Activated B cell treated with CpG ODN at 0.5 μM for 24 hours (primary cell): ENCODE measurements around the gene PDCD7. TPM values are rescaled to one million over a fixed set of nuclear protein-coding genes. Genes with fewer than 3 reads are reported as not detected.
"Not testable (repeated sequence)": the region's sequence is repeated elsewhere in the genome, so short reads cannot be mapped to it uniquely, and the experiment has no call there.

Source experiments
- ATAC-seq: fragments of 200-7000 bp; cut with Tn5 transposase; one replicate; pipeline ENCODE4 v1.10.0; 2021; ENCODE audit warnings: low read depth, mild to moderate bottlenecking, moderate library complexity
- CTCF ChIA-PET: fragments of 350-600 bp; sonication (Branson Sonifier 250); formaldehyde crosslinking; loops from one replicate; lab custom pipeline; 2021; ENCODE audit warnings: antibody characterized with exemption; lab: Charles Lee
- POLR2A ChIA-PET: fragments of 350-600 bp; sonication (Branson Sonifier 250); formaldehyde crosslinking; loops from one replicate; lab custom pipeline; 2021; ENCODE audit warnings: antibody characterized with exemption; lab: Charles Lee
- DNase-seq: peaks from one replicate; pipeline ENCODE4 v3.0.0; 2022
- H3K27ac Mint-ChIP-seq: one replicate; pipeline ENCODE4 v1.8.0; 2020; ENCODE audit warnings: mixed read lengths
- H3K27me3 Mint-ChIP-seq: one replicate; pipeline ENCODE4 v1.8.0; 2021; ENCODE audit warnings: mixed read lengths
- H3K36me3 Mint-ChIP-seq: one replicate; pipeline ENCODE4 v1.8.0; 2021; ENCODE audit warnings: low read depth, mixed read lengths
- H3K4me1 Mint-ChIP-seq: one replicate; pipeline ENCODE4 v1.8.0; 2021; ENCODE audit warnings: mixed read lengths
- H3K4me3 Mint-ChIP-seq: one replicate; pipeline ENCODE4 v1.8.0; 2020; ENCODE audit warnings: mild to moderate bottlenecking, mixed read lengths
- H3K9me3 Mint-ChIP-seq: one replicate; pipeline ENCODE4 v1.8.0; 2020; ENCODE audit warnings: mixed read lengths
- intact Hi-C: fragments of 100-400 bp; cut with micrococcal nuclease; formaldehyde crosslinking; loops from one replicate; pipeline ENCODE4 v1.15.1; 2024
- total RNA-seq: library from RNA; stranded (reverse); gene quantifications from 2 replicates; pipeline ENCODE4 v1.2.3, GENCODE V29; 2022
- TF ChIP-seq, protein P1 (sequence below): fragments of 200-600 bp; IDR thresholded peaks from one replicate; pipeline ENCODE4 v1.8.0; 2022; ENCODE audit warnings: antibody characterized with exemption, mild to moderate bottlenecking

Gene PDCD7
- total RNA-seq, 1 donor from 2014 or later = 30.7 TPM

GRCh38 chr15:65095747-65096104 is 37.9 kb downstream of the PDCD7 start:
- Mint-ChIP-seq H3K36me3 (peaks cover 38% of the 10 kb centered on the region), H3K4me1 (no peaks in the 10 kb centered on the region)
- CTCF ChIA-PET = no interaction called here

GRCh38 chr15:65095011-65095746 is 38.4 kb downstream of the PDCD7 start:
- Mint-ChIP-seq H3K4me3 (no peak overlapping the region), H3K36me3 (peaks cover 33% of the 10 kb centered on the region), H3K9me3 (no peaks in the 10 kb centered on the region), H3K4me1 (no peaks in the 10 kb centered on the region), H3K27ac (no peak overlapping the region), H3K27me3 (no peaks in the 10 kb centered on the region)
- intact Hi-C loops = no loop called here
- DNase-seq (no peak), ATAC-seq (no peak)
- TF ChIP-seq, protein P1, sequence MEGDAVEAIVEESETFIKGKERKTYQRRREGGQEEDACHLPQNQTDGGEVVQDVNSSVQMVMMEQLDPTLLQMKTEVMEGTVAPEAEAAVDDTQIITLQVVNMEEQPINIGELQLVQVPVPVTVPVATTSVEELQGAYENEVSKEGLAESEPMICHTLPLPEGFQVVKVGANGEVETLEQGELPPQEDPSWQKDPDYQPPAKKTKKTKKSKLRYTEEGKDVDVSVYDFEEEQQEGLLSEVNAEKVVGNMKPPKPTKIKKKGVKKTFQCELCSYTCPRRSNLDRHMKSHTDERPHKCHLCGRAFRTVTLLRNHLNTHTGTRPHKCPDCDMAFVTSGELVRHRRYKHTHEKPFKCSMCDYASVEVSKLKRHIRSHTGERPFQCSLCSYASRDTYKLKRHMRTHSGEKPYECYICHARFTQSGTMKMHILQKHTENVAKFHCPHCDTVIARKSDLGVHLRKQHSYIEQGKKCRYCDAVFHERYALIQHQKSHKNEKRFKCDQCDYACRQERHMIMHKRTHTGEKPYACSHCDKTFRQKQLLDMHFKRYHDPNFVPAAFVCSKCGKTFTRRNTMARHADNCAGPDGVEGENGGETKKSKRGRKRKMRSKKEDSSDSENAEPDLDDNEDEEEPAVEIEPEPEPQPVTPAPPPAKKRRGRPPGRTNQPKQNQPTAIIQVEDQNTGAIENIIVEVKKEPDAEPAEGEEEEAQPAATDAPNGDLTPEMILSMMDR = no peak
- POLR2A ChIA-PET = no interaction called here
- CTCF ChIA-PET = interaction anchor here (0.6 kb wide), 1 partner anchor 146 kb away, joined by 3 read pairs; no protein-coding TSS in a partner anchor

More at GRCh38 chr15:65095747-65096104, 37.9 kb downstream of the PDCD7 start:
- ATAC-seq = no peak
- no peak overlapping the region for H3K4me3 Mint-ChIP-seq
- H3K27ac Mint-ChIP-seq = no peak overlapping the region
- TF ChIP-seq, protein P1 = no peak
- H3K9me3 Mint-ChIP-seq = no peaks in the 10 kb centered on the region
- no peaks in the 10 kb centered on the region for H3K27me3 Mint-ChIP-seq
- intact Hi-C loops = no loop called here
- no peak for DNase-seq
- POLR2A ChIA-PET = no interaction called here

GRCh38 chr15:65094294-65094995 is 39.2 kb downstream of the PDCD7 start:
- ATAC-seq (no peak), DNase-seq (no peak)
- Mint-ChIP-seq H3K4me3 (no peak overlapping the region), H3K9me3 (no peaks in the 10 kb centered on the region), H3K36me3 (peaks cover 27% of the 10 kb centered on the region), H3K27me3 (no peaks in the 10 kb centered on the region), H3K4me1 (no peaks in the 10 kb centered on the region), H3K27ac (no peak overlapping the region)
- POLR2A ChIA-PET = no interaction called here
- CTCF ChIA-PET = no interaction called here
- TF ChIP-seq, protein P1 = no peak
- intact Hi-C loops = no loop called here

GRCh38 chr15:65093793-65094170 is 39.8 kb downstream of the PDCD7 start:
- H3K27me3 Mint-ChIP-seq, H3K4me1 Mint-ChIP-seq, H3K4me3 Mint-ChIP-seq, H3K27ac Mint-ChIP-seq, intact Hi-C loops, DNase-seq, ATAC-seq, POLR2A ChIA-PET, CTCF ChIA-PET, H3K9me3 Mint-ChIP-seq: not testable (repeated sequence)
- peaks cover 21% of the 10 kb centered on the region for H3K36me3 Mint-ChIP-seq

- CTCF ChIA-PET = no interaction called here
- no peaks in the 10 kb centered on the region for H3K27me3 Mint-ChIP-seq
Observed at GRCh38 chr15:65092911-65093792, 40.5 kb downstream of the PDCD7 start.

More at GRCh38 chr15:65092911-65093792, 40.5 kb downstream of the PDCD7 start:
- TF ChIP-seq, protein P1 = no peak
- intact Hi-C loops = no loop called here
- POLR2A ChIA-PET = no interaction called here
- Mint-ChIP-seq H3K36me3 (peaks cover 15% of the 10 kb centered on the region), H3K27ac (no peak overlapping the region), H3K9me3 (no peaks in the 10 kb centered on the region), H3K4me1 (no peaks in the 10 kb centered on the region), H3K4me3 (no peak overlapping the region)
- ATAC-seq (no peak), DNase-seq (no peak)
